Type B pancreatic cell (in vitro differentiated cells): ENCODE data around the gene PBXIP1. TPM values are rescaled to one million over a fixed set of nuclear protein-coding genes. Genes with fewer than 3 reads are reported as not detected.

Source experiments
- DNase-seq: peaks from one replicate; pipeline ENCODE4 v3.0.0; 2021; ENCODE audit warnings: mixed read lengths; ENCODE audit not compliant: unreplicated experiment; ENCODE audit errors: extremely low spot score
- H3K27ac Mint-ChIP-seq: 2 replicates; pipeline ENCODE4 v1.8.0; 2021; ENCODE audit warnings: mild to moderate bottlenecking, mixed read lengths
- H3K27me3 Mint-ChIP-seq: 2 replicates; pipeline ENCODE4 v1.8.0; 2021; ENCODE audit warnings: mixed read lengths
- H3K36me3 Mint-ChIP-seq: 2 replicates; pipeline ENCODE4 v1.8.0; 2021; ENCODE audit warnings: mixed read lengths
- H3K4me1 Mint-ChIP-seq: one replicate; pipeline ENCODE4 v1.8.0; 2021; ENCODE audit warnings: mixed read lengths; ENCODE audit not compliant: unreplicated experiment
- H3K4me3 Mint-ChIP-seq: 2 replicates; pipeline ENCODE4 v1.8.0; 2021; ENCODE audit warnings: mild to moderate bottlenecking, mixed read lengths
- H3K9me3 Mint-ChIP-seq: 2 replicates; pipeline ENCODE4 v1.8.0; 2021; ENCODE audit warnings: mixed read lengths
- CTCF ChIP-seq: fragments of 200-600 bp; sonication (generic); conservative IDR thresholded peaks from 2 replicates; pipeline ENCODE4 v1.5.0; 2021; ENCODE audit warnings: antibody characterized with exemption, mild to moderate bottlenecking
- total RNA-seq: library from RNA; stranded (reverse); gene quantifications from 2 replicates; pipeline ENCODE4 v1.2.1, GENCODE V29; 2021; ENCODE audit warnings: low replicate concordance

The PBXIP1 gene
- total RNA-seq, 1 donor from 2014 or later: 57.3 TPM

- H3K4me1 Mint-ChIP-seq: peaks cover 58% of the 10 kb centered on the region
- H3K27ac Mint-ChIP-seq: peak overlapping the region; percentile 97
- H3K4me3 Mint-ChIP-seq: peak overlapping the region; percentile 17
- no peak for TF ChIP-seq CTCF
- no peaks in the 10 kb centered on the region for H3K9me3 Mint-ChIP-seq
- no peaks in the 10 kb centered on the region for H3K27me3 Mint-ChIP-seq
- no peak for DNase-seq
- H3K36me3 Mint-ChIP-seq: peaks cover 10% of the 10 kb centered on the region
Observed at GRCh38 chr1:154958681-154959425, 3.0 kb upstream of the PBXIP1 start.

GRCh38 chr1:154958036-154958435 is 2.1 kb upstream of the PBXIP1 start:
- no peak for TF ChIP-seq CTCF
- Mint-ChIP-seq H3K36me3 (peaks cover 7% of the 10 kb centered on the region), H3K27me3 (no peaks in the 10 kb centered on the region), H3K9me3 (no peaks in the 10 kb centered on the region), H3K27ac (peak overlapping the region; percentile 97), H3K4me3 (peak overlapping the region; percentile 99), H3K4me1 (peaks cover 59% of the 10 kb centered on the region)
- DNase-seq: no peak

DNA sequence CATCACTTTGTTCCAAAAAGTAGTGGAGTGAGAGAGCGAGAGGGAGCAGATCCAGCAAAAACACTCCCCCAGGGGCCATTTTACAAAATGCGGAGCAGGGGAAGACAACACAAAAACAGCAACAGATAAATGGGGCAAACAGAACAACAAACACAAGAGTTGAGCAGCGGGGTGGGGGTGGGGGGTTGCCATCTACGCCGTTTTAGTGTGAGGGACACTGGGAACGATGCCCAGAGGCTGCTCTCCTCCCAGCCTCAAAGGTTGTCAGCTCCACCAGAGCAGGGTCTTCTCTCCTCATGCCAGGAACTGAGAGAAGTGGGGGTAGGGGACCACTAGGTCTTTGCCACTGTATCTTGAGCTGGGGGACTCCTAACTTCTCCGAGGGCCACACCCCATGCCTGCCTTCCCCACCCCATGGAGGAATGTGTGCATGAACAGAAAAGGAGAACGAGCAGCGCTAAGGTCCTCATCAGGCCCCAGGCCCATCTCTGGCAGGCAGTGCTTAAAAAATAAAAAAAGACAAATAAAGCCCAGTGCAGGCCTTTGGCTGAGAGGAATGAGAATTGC is 1.3 kb upstream of the PBXIP1 start:
- Mint-ChIP-seq H3K36me3 (peaks cover 3% of the 10 kb centered on the region), H3K4me1 (peaks cover 62% of the 10 kb centered on the region)
- no peak for TF ChIP-seq CTCF

GRCh38 chr1:154956544-154956941 is 644 bp upstream of the PBXIP1 start:
- H3K27me3 Mint-ChIP-seq: no peaks in the 10 kb centered on the region
- peaks cover 61% of the 10 kb centered on the region for H3K4me1 Mint-ChIP-seq
- H3K4me3 Mint-ChIP-seq: peak overlapping the region; percentile 99
- no peak for TF ChIP-seq CTCF
- H3K9me3 Mint-ChIP-seq: no peaks in the 10 kb centered on the region
- no peak for DNase-seq
- peak overlapping the region; percentile 97 for H3K27ac Mint-ChIP-seq
- H3K36me3 Mint-ChIP-seq: peaks cover 3% of the 10 kb centered on the region

More for the DNA sequence above, 1.3 kb upstream of the PBXIP1 start:
- Mint-ChIP-seq H3K27ac (peak overlapping the region; percentile 97), H3K4me3 (peak overlapping the region; percentile 99), H3K27me3 (no peaks in the 10 kb centered on the region), H3K9me3 (no peaks in the 10 kb centered on the region)
- no peak for DNase-seq

- peak overlapping the region; percentile 99 for H3K4me3 Mint-ChIP-seq
- H3K4me1 Mint-ChIP-seq: peaks cover 53% of the 10 kb centered on the region
- no peak for TF ChIP-seq CTCF
- peak overlapping the region; percentile 97 for H3K27ac Mint-ChIP-seq
- H3K9me3 Mint-ChIP-seq: no peaks in the 10 kb centered on the region
- no peak for DNase-seq
- no peaks in the 10 kb centered on the region for H3K27me3 Mint-ChIP-seq
- peaks cover 6% of the 10 kb centered on the region for H3K36me3 Mint-ChIP-seq
Observed at GRCh38 chr1:154955039-154955717, 721 bp downstream of the PBXIP1 start.
